Neural progenitor cell (in vitro differentiated cells): Measurements from ENCODE around the gene KMT2C. TPM values are rescaled to one million over a fixed set of nuclear protein-coding genes. Genes with fewer than 3 reads are reported as not detected.

Source experiments
- DNase-seq: peaks from one replicate; pipeline ENCODE4 v3.0.0-alpha.2; 2016; ENCODE audit warnings: low spot score
- H2AFZ ChIP-seq: fragments of 200-600 bp; sonication (generic); replicated peaks from 2 replicates; pipeline ENCODE4 v1.6.1; 2016; ENCODE audit warnings: antibody characterized with exemption
- H3F3A ChIP-seq: fragments of 200-600 bp; sonication (generic); 2 replicates; pipeline ENCODE4 v1.6.1; 2016; ENCODE audit warnings: antibody characterized with exemption, low read depth
- H3K27ac ChIP-seq: fragments of 200-600 bp; sonication (generic); 2 replicates; pipeline ENCODE4 v1.5.1; 2016; ENCODE audit warnings: mild to moderate bottlenecking
- H3K27me3 ChIP-seq: fragments of 200-600 bp; sonication (generic); 2 replicates; pipeline ENCODE4 v1.6.1; 2016; ENCODE audit warnings: mild to moderate bottlenecking, moderate library complexity
- H3K36me3 ChIP-seq: fragments of 200-600 bp; sonication (generic); 2 replicates; pipeline ENCODE4 v1.5.1; 2016
- H3K4me1 ChIP-seq: fragments of 200-600 bp; sonication (generic); 2 replicates; pipeline ENCODE4 v1.6.1; 2016; ENCODE audit warnings: mixed run types
- H3K4me2 ChIP-seq: fragments of 200-600 bp; sonication (generic); 2 replicates; pipeline ENCODE4 v1.6.1; 2016
- H3K4me3 ChIP-seq: fragments of 200-600 bp; sonication (generic); 2 replicates; pipeline ENCODE4 v1.5.1; 2016
- H3K79me2 ChIP-seq: fragments of 200-600 bp; sonication (generic); 2 replicates; pipeline ENCODE4 v1.6.1; 2016; ENCODE audit warnings: low read depth
- H3K9ac ChIP-seq: fragments of 200-600 bp; sonication (generic); 2 replicates; pipeline ENCODE4 v1.6.1; 2016
- H3K9me3 ChIP-seq: fragments of 200-600 bp; sonication (generic); 2 replicates; pipeline ENCODE4 v1.5.1; 2016; ENCODE audit warnings: low read depth
- H4K20me1 ChIP-seq: fragments of 200-600 bp; sonication (generic); 2 replicates; pipeline ENCODE4 v1.6.1; 2016; ENCODE audit warnings: low read depth
- H3K27ac Mint-ChIP-seq: 3 replicates; pipeline ENCODE4 v1.8.0; 2021; ENCODE audit warnings: mixed read lengths
- H3K27me3 Mint-ChIP-seq: 2 replicates; pipeline ENCODE4 v1.8.0; 2022; ENCODE audit warnings: low read depth, mild to moderate bottlenecking, inconsistent platforms, moderate library complexity, mixed read lengths; ENCODE audit not compliant: insufficient read depth
- H3K36me3 Mint-ChIP-seq: 3 replicates; pipeline ENCODE4 v1.8.0; 2021; ENCODE audit warnings: mixed read lengths
- H3K4me1 Mint-ChIP-seq: 3 replicates; pipeline ENCODE4 v1.8.0; 2021; ENCODE audit warnings: mixed read lengths
- H3K4me3 Mint-ChIP-seq: 3 replicates; pipeline ENCODE4 v1.8.0; 2021; ENCODE audit warnings: mild to moderate bottlenecking, moderate library complexity, mixed read lengths
- H3K9me3 Mint-ChIP-seq: 3 replicates; pipeline ENCODE4 v1.8.0; 2020; ENCODE audit warnings: mixed read lengths
- CTCF ChIP-seq: fragments of 200-600 bp; sonication (generic); IDR thresholded peaks from 2 replicates; pipeline ENCODE4 v1.5.1; 2017; ENCODE audit warnings: antibody characterized with exemption, mild to moderate bottlenecking
- EZH2 ChIP-seq: fragments of 200-600 bp; sonication (generic); IDR thresholded peaks from 2 replicates; pipeline ENCODE4 v1.6.1; 2017; ENCODE audit warnings: antibody characterized with exemption, mild to moderate bottlenecking, moderate library complexity
- EZH2phosphoT487 ChIP-seq: fragments of 200-600 bp; sonication (generic); IDR thresholded peaks from 2 replicates; pipeline ENCODE4 v1.6.1; 2017; ENCODE audit warnings: antibody characterized with exemption
- total RNA-seq: library from RNA; depleted of rRNA; stranded (reverse); fragments of >200 nt; gene quantifications from 2 replicates; pipeline ENCODE4 v1.2.3, GENCODE V29; 2015; ENCODE audit warnings: low replicate concordance

Gene KMT2C
- total RNA-seq, 1 donor from 2014 or later = 26.4 TPM

GRCh38 chr7:152105205-152105604, 330.6 kb downstream of the KMT2C start:
- no peak overlapping the region for H3K9ac ChIP-seq
- H3K79me2 ChIP-seq = no peaks in the 10 kb centered on the region
- Mint-ChIP-seq H3K36me3 (peaks cover 25% of the 10 kb centered on the region), H3K4me3 (no peak overlapping the region), H3K9me3 (no peaks in the 10 kb centered on the region), H3K27me3 (no peaks in the 10 kb centered on the region), H3K27ac (no peak overlapping the region), H3K4me1 (no peaks in the 10 kb centered on the region)
- TF ChIP-seq CTCF (no peak), EZH2 (no peak), EZH2phosphoT487 (no peak)
- H3K36me3 ChIP-seq = no peaks in the 10 kb centered on the region
- no peaks in the 10 kb centered on the region for H3K4me1 ChIP-seq
- H2AFZ ChIP-seq = no peak overlapping the region
- no peak overlapping the region for H3K4me3 ChIP-seq
- no peak overlapping the region for H3K4me2 ChIP-seq
- no peaks in the 10 kb centered on the region for H3K27me3 ChIP-seq
- no peaks in the 10 kb centered on the region for H3F3A ChIP-seq
- H4K20me1 ChIP-seq = no peaks in the 10 kb centered on the region
- no peak overlapping the region for H3K27ac ChIP-seq
- DNase-seq = no peak
- no peaks in the 10 kb centered on the region for H3K9me3 ChIP-seq

- no peak overlapping the region for H3K4me3 Mint-ChIP-seq
- H3K36me3 Mint-ChIP-seq = peaks cover 23% of the 10 kb centered on the region
- no peaks in the 10 kb centered on the region for H3K9me3 ChIP-seq
- H3K4me1 ChIP-seq = no peaks in the 10 kb centered on the region
- no peaks in the 10 kb centered on the region for H3K79me2 ChIP-seq
- H3K27ac Mint-ChIP-seq = no peak overlapping the region
- H3K4me3 ChIP-seq = no peak overlapping the region
- H4K20me1 ChIP-seq = no peaks in the 10 kb centered on the region
- TF ChIP-seq EZH2phosphoT487 (no peak), CTCF (no peak), EZH2 (no peak)
- no peak overlapping the region for H3K9ac ChIP-seq
- H3K4me1 Mint-ChIP-seq = no peaks in the 10 kb centered on the region
- no peak for DNase-seq
- H3K9me3 Mint-ChIP-seq = no peaks in the 10 kb centered on the region
- no peak overlapping the region for H3K4me2 ChIP-seq
- H3K36me3 ChIP-seq = no peaks in the 10 kb centered on the region
- H3K27me3 ChIP-seq = no peaks in the 10 kb centered on the region
- H3K27me3 Mint-ChIP-seq = no peaks in the 10 kb centered on the region
- H2AFZ ChIP-seq = no peak overlapping the region
- no peak overlapping the region for H3K27ac ChIP-seq
- H3F3A ChIP-seq = no peaks in the 10 kb centered on the region
Measured at GRCh38 chr7:152103691-152104090, 332.1 kb downstream of the KMT2C start.

GRCh38 chr7:152103066-152103465, 332.7 kb downstream of the KMT2C start:
- H4K20me1 ChIP-seq = no peaks in the 10 kb centered on the region
- peaks cover 22% of the 10 kb centered on the region for H3K36me3 Mint-ChIP-seq
- no peak overlapping the region for H3K4me3 ChIP-seq
- no peaks in the 10 kb centered on the region for H3K4me1 Mint-ChIP-seq
- no peak for TF ChIP-seq EZH2phosphoT487
- no peak for TF ChIP-seq EZH2
- no peak for TF ChIP-seq CTCF
- no peaks in the 10 kb centered on the region for H3F3A ChIP-seq
- DNase-seq = no peak
- H3K4me3 Mint-ChIP-seq = no peak overlapping the region
- H3K4me2 ChIP-seq = no peak overlapping the region
- H3K27me3 ChIP-seq = no peaks in the 10 kb centered on the region
- H3K27ac Mint-ChIP-seq = no peak overlapping the region
- no peaks in the 10 kb centered on the region for H3K36me3 ChIP-seq
- no peaks in the 10 kb centered on the region for H3K79me2 ChIP-seq
- H3K9ac ChIP-seq = no peak overlapping the region
- no peaks in the 10 kb centered on the region for H3K4me1 ChIP-seq
- no peak overlapping the region for H3K27ac ChIP-seq
- H3K9me3 Mint-ChIP-seq = no peaks in the 10 kb centered on the region
- no peak overlapping the region for H2AFZ ChIP-seq
- no peaks in the 10 kb centered on the region for H3K27me3 Mint-ChIP-seq
- H3K9me3 ChIP-seq = no peaks in the 10 kb centered on the region
